ENCODE results near the gene AP4B1. TPM values are rescaled to one million over a fixed set of nuclear protein-coding genes. Genes with fewer than 3 reads are reported as not detected.
A peak's percentile ranks its signal among the peaks of the same experiment; 100 is the strongest.
"Not testable (repeated sequence)": the region's sequence is repeated elsewhere in the genome, so short reads cannot be mapped to it uniquely, and the experiment has no call there.

AP4B1 gene
- total RNA-seq, 2 donors from 2014 or later, result 52.1 to 56.1 TPM

GRCh38 chr1:113856401-113856790, 48.2 kb downstream of the AP4B1 start:
- Mint-ChIP-seq H3K36me3 (ENCODE audit: low read depth) (peaks cover 8% of the 10 kb centered on the region), H3K27ac (peak overlapping the region; percentile 83)
- H3K9me3 ChIP-seq (ENCODE audit: control insufficient read depth, low read length, poor library complexity, severe bottlenecking), result no peaks in the 10 kb centered on the region

GRCh38 chr1:113855630-113856400, 48.8 kb downstream of the AP4B1 start:
- Mint-ChIP-seq H3K4me1 (peaks cover 8% of the 10 kb centered on the region), H3K4me3 (no peak overlapping the region), H3K27ac (peak overlapping the region; percentile 6), H3K27me3 (no peaks in the 10 kb centered on the region), H3K36me3 (ENCODE audit: low read depth) (peaks cover 7% of the 10 kb centered on the region)
- DNase-seq (no peak), ATAC-seq (no peak)
- no peaks in the 10 kb centered on the region for H3K9me3 ChIP-seq (ENCODE audit: control insufficient read depth, low read length, poor library complexity, severe bottlenecking)

More at GRCh38 chr1:113856401-113856790, 48.2 kb downstream of the AP4B1 start:
- Mint-ChIP-seq H3K27me3 (no peaks in the 10 kb centered on the region), H3K4me1 (peaks cover 10% of the 10 kb centered on the region), H3K4me3 (no peak overlapping the region)
- no peak for DNase-seq
- no peak for ATAC-seq

- Mint-ChIP-seq H3K4me1 (peaks cover 10% of the 10 kb centered on the region), H3K36me3 (ENCODE audit: low read depth) (peaks cover 8% of the 10 kb centered on the region), H3K27me3 (no peaks in the 10 kb centered on the region), H3K27ac (no peak overlapping the region), H3K4me3 (no peak overlapping the region)
- DNase-seq, result no peak
- ATAC-seq, result no peak
- no peaks in the 10 kb centered on the region for H3K9me3 ChIP-seq (ENCODE audit: control insufficient read depth, low read length, poor library complexity, severe bottlenecking)
Measured at GRCh38 chr1:113854234-113854633, 50.4 kb downstream of the AP4B1 start.

- H3K27ac Mint-ChIP-seq; H3K36me3 Mint-ChIP-seq (ENCODE audit: low read depth); DNase-seq; H3K4me3 Mint-ChIP-seq; ATAC-seq; H3K27me3 Mint-ChIP-seq; H3K4me1 Mint-ChIP-seq; H3K9me3 ChIP-seq (ENCODE audit: control insufficient read depth, low read length, poor library complexity, severe bottlenecking): not testable (repeated sequence)
Measured at GRCh38 chr1:113852694-113853093, 51.9 kb downstream of the AP4B1 start.

- peaks cover 20% of the 10 kb centered on the region for H3K36me3 Mint-ChIP-seq (ENCODE audit: low read depth)
Measured at GRCh38 chr1:113850127-113850796, 54.3 kb downstream of the AP4B1 start.

GRCh38 chr1:113849072-113849471, 55.5 kb downstream of the AP4B1 start:
- H3K4me1 Mint-ChIP-seq, result peaks cover 9% of the 10 kb centered on the region
- H3K27me3 Mint-ChIP-seq, result no peaks in the 10 kb centered on the region
- no peak overlapping the region for H3K4me3 Mint-ChIP-seq
- H3K9me3 ChIP-seq (ENCODE audit: control insufficient read depth, low read length, poor library complexity, severe bottlenecking), result no peaks in the 10 kb centered on the region
- H3K27ac Mint-ChIP-seq, result no peak overlapping the region
- H3K36me3 Mint-ChIP-seq (ENCODE audit: low read depth), result peaks cover 19% of the 10 kb centered on the region
- DNase-seq, result no peak
- no peak for ATAC-seq

More at GRCh38 chr1:113850127-113850796, 54.3 kb downstream of the AP4B1 start:
- no peaks in the 10 kb centered on the region for H3K9me3 ChIP-seq (ENCODE audit: control insufficient read depth, low read length, poor library complexity, severe bottlenecking)
- ATAC-seq (no peak), DNase-seq (no peak)
- no peaks in the 10 kb centered on the region for H3K27me3 Mint-ChIP-seq
- H3K4me1 Mint-ChIP-seq, result peaks cover 9% of the 10 kb centered on the region
- H3K4me3 Mint-ChIP-seq, result no peak overlapping the region
- H3K27ac Mint-ChIP-seq, result peak overlapping the region; percentile 41

GRCh38 chr1:113846391-113847035, 58.1 kb downstream of the AP4B1 start:
- Mint-ChIP-seq H3K27ac (peak overlapping the region; percentile 65), H3K4me3 (no peak overlapping the region), H3K4me1 (peaks cover 9% of the 10 kb centered on the region), H3K36me3 (ENCODE audit: low read depth) (peaks cover 22% of the 10 kb centered on the region), H3K27me3 (no peaks in the 10 kb centered on the region)
- H3K9me3 ChIP-seq (ENCODE audit: control insufficient read depth, low read length, poor library complexity, severe bottlenecking), result no peaks in the 10 kb centered on the region
- DNase-seq (no peak), ATAC-seq (no peak)

Other genes with a start within 250 kb of the AP4B1 start
- 10 to 100 TPM; 14.7 to 17.9 TPM for gene PHTF1, start 145.3 kb downstream of the AP4B1 start, total RNA-seq
- gene RSBN1, start 92.3 kb downstream of the AP4B1 start, total RNA-seq, result 10 to 100 TPM; 40.1 to 45.8 TPM
- 10 to 100 TPM; 40.8 to 42.6 TPM for gene PTPN22, start 33.1 kb downstream of the AP4B1 start, total RNA-seq
- 1 to 10 TPM; 1.4 to 1.5 TPM for gene BCL2L15, start 17.2 kb downstream of the AP4B1 start, total RNA-seq
- 1 to 10 TPM; 5.4 to 7.0 TPM for gene DCLRE1B, start 527 bp upstream of the AP4B1 start, total RNA-seq
- gene HIPK1, start 24.5 kb upstream of the AP4B1 start, total RNA-seq, result 100 to 1,000 TPM; 228 to 253 TPM
- gene OLFML3, start 74.7 kb upstream of the AP4B1 start, total RNA-seq, result 1 to 10 TPM; 1.0 to 1.2 TPM
- under 1 TPM in 1 of 2 donors, not detected in 1; 0.10 TPM for gene SYT6, start 249.1 kb upstream of the AP4B1 start, total RNA-seq